GM10266 (cell line): ENCODE data around the gene CACNA1C.

Source experiments
- DNase-seq: peaks from one replicate; pipeline ENCODE4 v3.0.0; 2012; ENCODE audit errors: extremely low spot score
- TF ChIP-seq, protein P1 (sequence below): IDR thresholded peaks from 2 replicates; pipeline ENCODE4 v1.5.1; 2012; ENCODE audit warnings: mild to moderate bottlenecking, low read depth; ENCODE audit not compliant: control insufficient read depth, insufficient read depth; ENCODE audit errors: missing control alignments

Gene CACNA1C

GRCh38 chr12:2118481-2119255 lies 65.9 kb downstream of the CACNA1C start:
- DNase-seq = no peak
- TF ChIP-seq, protein P1, sequence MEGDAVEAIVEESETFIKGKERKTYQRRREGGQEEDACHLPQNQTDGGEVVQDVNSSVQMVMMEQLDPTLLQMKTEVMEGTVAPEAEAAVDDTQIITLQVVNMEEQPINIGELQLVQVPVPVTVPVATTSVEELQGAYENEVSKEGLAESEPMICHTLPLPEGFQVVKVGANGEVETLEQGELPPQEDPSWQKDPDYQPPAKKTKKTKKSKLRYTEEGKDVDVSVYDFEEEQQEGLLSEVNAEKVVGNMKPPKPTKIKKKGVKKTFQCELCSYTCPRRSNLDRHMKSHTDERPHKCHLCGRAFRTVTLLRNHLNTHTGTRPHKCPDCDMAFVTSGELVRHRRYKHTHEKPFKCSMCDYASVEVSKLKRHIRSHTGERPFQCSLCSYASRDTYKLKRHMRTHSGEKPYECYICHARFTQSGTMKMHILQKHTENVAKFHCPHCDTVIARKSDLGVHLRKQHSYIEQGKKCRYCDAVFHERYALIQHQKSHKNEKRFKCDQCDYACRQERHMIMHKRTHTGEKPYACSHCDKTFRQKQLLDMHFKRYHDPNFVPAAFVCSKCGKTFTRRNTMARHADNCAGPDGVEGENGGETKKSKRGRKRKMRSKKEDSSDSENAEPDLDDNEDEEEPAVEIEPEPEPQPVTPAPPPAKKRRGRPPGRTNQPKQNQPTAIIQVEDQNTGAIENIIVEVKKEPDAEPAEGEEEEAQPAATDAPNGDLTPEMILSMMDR = no peak

- DNase-seq = no peak
- TF ChIP-seq, protein P1 = no peak
Measured at GRCh38 chr12:2119266-2119665, 66.5 kb downstream of the CACNA1C start.

- TF ChIP-seq, protein P1 = no peak
- no peak for DNase-seq
Measured at GRCh38 chr12:2120982-2121758, 68.4 kb downstream of the CACNA1C start.

GRCh38 chr12:2124466-2125023 lies 71.8 kb downstream of the CACNA1C start:
- TF ChIP-seq, protein P1 = no peak
- DNase-seq = no peak

DNA sequence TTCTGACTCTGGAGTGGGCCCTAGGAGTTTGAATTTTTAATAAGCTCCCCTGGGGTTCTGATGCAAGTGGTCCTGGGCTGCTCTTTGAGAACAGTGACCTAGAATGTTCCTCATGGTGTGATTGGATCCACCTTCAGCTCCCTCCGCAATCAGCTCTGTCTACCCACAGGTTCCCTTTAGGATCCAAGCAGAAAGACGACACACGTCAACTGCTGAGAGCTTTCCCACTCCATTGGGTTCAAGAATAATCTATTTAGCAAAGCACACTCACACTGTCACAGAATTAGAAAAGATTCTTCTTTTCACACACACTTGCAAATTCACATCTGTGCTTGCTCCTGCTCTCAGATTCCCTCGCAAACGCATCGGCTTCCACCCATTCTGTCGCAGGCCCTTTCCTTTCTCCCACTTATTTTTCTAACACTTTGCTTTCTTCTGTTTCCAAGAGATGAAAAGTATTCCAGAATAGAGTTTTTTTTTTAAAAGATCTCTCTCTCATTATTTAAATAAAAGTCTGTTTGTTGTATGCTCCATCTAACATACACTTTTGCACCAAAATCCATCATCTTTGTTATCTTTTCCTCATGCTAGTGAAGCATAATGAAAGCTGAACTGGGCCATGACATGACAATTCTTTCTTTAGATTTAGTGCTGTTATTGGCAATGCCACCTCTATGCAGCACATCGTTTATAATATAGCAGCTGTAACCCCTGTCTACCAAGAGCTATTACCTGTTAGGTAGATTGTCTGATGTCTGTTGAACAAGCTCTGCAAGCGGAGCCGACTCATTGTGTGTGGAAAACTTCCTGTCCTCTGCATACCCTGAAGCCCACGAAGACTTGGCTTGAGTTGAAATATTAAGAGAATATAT lies 73.1 kb downstream of the CACNA1C start:
- no peak for DNase-seq
- TF ChIP-seq, protein P1 = no peak

GRCh38 chr12:2126676-2127406 lies 74.1 kb downstream of the CACNA1C start:
- TF ChIP-seq, protein P1 = no peak
- DNase-seq = no peak
